CD14-positive monocyte (primary cell): Measurements from ENCODE around the gene GRIN2A. TPM values are rescaled to one million over a fixed set of nuclear protein-coding genes. Genes with fewer than 3 reads are reported as not detected.

Experiments used
- DNase-seq, 3 donors: peaks; one replicate each; pipeline ENCODE4 v3.0.0-alpha.2; 2011 to 2022
- H2AFZ ChIP-seq: 2 replicates; pipeline ENCODE4 v1.6.0; 2012; ENCODE audit warnings: mild to moderate bottlenecking, low read depth, low read length, inconsistent platforms; ENCODE audit not compliant: insufficient read depth, poor library complexity, severe bottlenecking
- H3K27ac ChIP-seq, 2 donors: 1 replicate in 1 of 2; 2 replicates in 1 of 2; pipeline ENCODE4 v1.5.1; 2012 to 2013; ENCODE audit warnings: low read length in 2 of 2, control low read depth in 1 of 2, inconsistent platforms in 1 of 2, low read depth in 1 of 2, mild to moderate bottlenecking in 1 of 2
- H3K27me3 ChIP-seq, 2 donors: one replicate each; pipeline versions ENCODE4 v1.6.0 to v1.6.1; 2011 to 2013; ENCODE audit warnings: low read length in 2 of 2; ENCODE audit not compliant: control insufficient read depth in 2 of 2, insufficient read depth in 2 of 2
- H3K36me3 ChIP-seq, 2 donors: replicated peaks in 1 of 2; 1 replicate in 1 of 2; 2 replicates in 1 of 2; pipeline versions ENCODE4 v1.5.1 to v1.6.1; 2012 to 2013; ENCODE audit warnings: low read length in 2 of 2, control low read depth in 1 of 2, inconsistent platforms in 1 of 2, mild to moderate bottlenecking in 1 of 2; ENCODE audit not compliant: insufficient read depth in 2 of 2, control insufficient read depth in 1 of 2
- H3K4me1 ChIP-seq, 2 donors: 1 replicate in 1 of 2; 2 replicates in 1 of 2; pipeline versions ENCODE4 v1.5.1 to v1.6.1; 2012 to 2013; ENCODE audit warnings: low read length in 2 of 2, control low read depth in 1 of 2, inconsistent platforms in 1 of 2, mild to moderate bottlenecking in 1 of 2, moderate library complexity in 1 of 2; ENCODE audit not compliant: insufficient read depth in 2 of 2, control insufficient read depth in 1 of 2
- H3K4me2 ChIP-seq: replicated peaks from 2 replicates; pipeline ENCODE3; 2012; ENCODE audit warnings: low read length, moderate library complexity, mild to moderate bottlenecking; ENCODE audit not compliant: poor library complexity, severe bottlenecking; ENCODE audit errors: extremely low read depth
- H3K4me3 ChIP-seq, 3 experiments: fragments of 200-600 bp in 1 of 3; sonication (generic) in 1 of 3; replicated peaks in 1 of 3; 1 replicate in 2 of 3; 2 replicates in 1 of 3; pipeline ENCODE4 v1.5.1; 2011 to 2013; ENCODE audit warnings: low read length in 3 of 3, mild to moderate bottlenecking in 3 of 3, control low read depth in 2 of 3, low read depth in 2 of 3, inconsistent platforms in 1 of 3, moderate library complexity in 1 of 3
- H3K79me2 ChIP-seq: 2 replicates; pipeline ENCODE4 v1.6.0; 2012; ENCODE audit warnings: mild to moderate bottlenecking, control low read depth, inconsistent platforms, low read length, moderate library complexity; ENCODE audit not compliant: insufficient read depth
- H3K9ac ChIP-seq: 2 replicates; pipeline ENCODE4 v1.6.0; 2017; ENCODE audit warnings: low read length, mild to moderate bottlenecking; ENCODE audit not compliant: insufficient read depth, poor library complexity, severe bottlenecking
- H3K9me3 ChIP-seq, 2 donors: replicated peaks in 1 of 2; 1 replicate in 1 of 2; 2 replicates in 1 of 2; pipeline versions ENCODE4 v1.5.1 to v1.6.1; 2012 to 2013; ENCODE audit warnings: low read length in 2 of 2, control low read depth in 1 of 2; ENCODE audit not compliant: control insufficient read depth in 1 of 2, insufficient read depth in 1 of 2
- H4K20me1 ChIP-seq: 2 replicates; pipeline ENCODE4 v1.6.0; 2012; ENCODE audit warnings: mild to moderate bottlenecking, low read length, control low read depth, moderate library complexity; ENCODE audit not compliant: insufficient read depth
- H3K27ac Mint-ChIP-seq, 7 donors: one replicate each; pipeline ENCODE4 v1.8.0; 2020; ENCODE audit warnings: mild to moderate bottlenecking in 7 of 7, mixed read lengths in 7 of 7, moderate library complexity in 6 of 7, inconsistent platforms in 2 of 7
- H3K27me3 Mint-ChIP-seq, 3 donors: one replicate each; pipeline ENCODE4 v1.8.0; 2021 to 2022; ENCODE audit warnings: low read depth in 3 of 3, mild to moderate bottlenecking in 3 of 3, mixed read lengths in 3 of 3, moderate library complexity in 3 of 3, inconsistent platforms in 1 of 3
- H3K36me3 Mint-ChIP-seq, 2 donors: one replicate each; pipeline ENCODE4 v1.8.0; 2020; ENCODE audit warnings: mixed read lengths in 2 of 2, inconsistent platforms in 1 of 2, mild to moderate bottlenecking in 1 of 2
- H3K4me1 Mint-ChIP-seq: one replicate; pipeline ENCODE4 v1.8.0; 2020; ENCODE audit warnings: mild to moderate bottlenecking, mixed read lengths
- H3K4me3 Mint-ChIP-seq, 2 donors: one replicate each; pipeline ENCODE4 v1.8.0; 2020; ENCODE audit warnings: mild to moderate bottlenecking in 2 of 2, mixed read lengths in 2 of 2, moderate library complexity in 1 of 2
- H3K9me3 Mint-ChIP-seq, 7 donors: one replicate each; pipeline ENCODE4 v1.8.0; 2020 to 2022; ENCODE audit warnings: mixed read lengths in 7 of 7, mild to moderate bottlenecking in 6 of 7, moderate library complexity in 6 of 7, inconsistent platforms in 2 of 7
- WGBS: methylation state at CpG from one replicate; pipeline ENCODE4 v1.1.5; 2013; ENCODE audit warnings: missing lambda C conversion rate; ENCODE audit not compliant: insufficient coverage; 5-methylcytosine and 5-hydroxymethylcytosine counted together
- intact Hi-C, 2 donors: fragments of 100-400 bp; cut with micrococcal nuclease; formaldehyde crosslinking; loops; one replicate each; pipeline versions ENCODE4 v1.15.0 to v1.15.1; 2023
- polyA plus RNA-seq, 3 donors: library from polyadenylated mRNA; depleted of rRNA in 1 of 3; unstranded in 2 of 3; stranded (reverse) in 1 of 3; fragments of 300-500 nt in 2 of 3; fragments of >200 nt in 1 of 3; fragmentation: Illumina TruSeq in 2 of 3; gene quantifications; 1 replicate in 2 of 3; 2 replicates in 1 of 3; pipeline ENCODE4 v1.2.3, GENCODE V29; 2012 to 2021
- TF ChIP-seq, protein P1 (sequence below): fragments of 200-600 bp; IDR thresholded peaks from one replicate; pipeline ENCODE4 v1.8.0; 2022; ENCODE audit warnings: antibody characterized with exemption, mild to moderate bottlenecking

Gene GRIN2A
- polyA plus RNA-seq, 3 donors, result not detected

DNA sequence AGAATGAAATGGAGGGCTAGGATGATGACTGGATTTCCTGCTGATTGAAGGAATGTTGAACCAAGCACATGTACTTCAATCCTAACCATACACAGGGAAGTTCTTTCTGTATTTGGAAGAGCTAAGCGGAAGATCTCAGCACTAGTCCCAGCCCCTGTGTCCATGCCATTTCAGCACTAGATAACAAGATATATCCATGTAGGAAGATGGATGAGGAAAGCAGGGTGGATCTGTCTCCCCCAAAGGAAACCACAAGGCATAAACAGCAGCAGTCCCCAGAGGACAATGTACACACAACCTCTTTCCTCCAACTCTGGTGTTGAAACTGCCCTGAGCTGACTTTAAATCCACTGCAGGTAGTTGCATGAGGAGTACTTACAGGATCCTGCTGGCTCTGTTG lies 75.1 kb downstream of the GRIN2A start:
- no peak overlapping the region for H2AFZ ChIP-seq
- no peak for DNase-seq
- H3K36me3 ChIP-seq, result no peaks in the 10 kb centered on the region
- Mint-ChIP-seq H3K4me1 (no peaks in the 10 kb centered on the region), H3K27ac (no peak overlapping the region), H3K9me3 (peaks cover 0 to 14% (median 4%) of the 10 kb centered on the region in 7 donors), H3K4me3 (no peak overlapping the region), H3K27me3 (peaks cover 0 to 3% (median 0%) of the 10 kb centered on the region in 3 donors), H3K36me3 (no peaks in the 10 kb centered on the region)
- no peaks in the 10 kb centered on the region for H3K27me3 ChIP-seq
- WGBS, result no CpG with 5 or more reads among the region's 1 CpG
- H4K20me1 ChIP-seq, result no peaks in the 10 kb centered on the region
- H3K9me3 ChIP-seq, result peaks cover 0 to 5% of the 10 kb centered on the region in 2 donors
- no peak overlapping the region for H3K27ac ChIP-seq
- no peak overlapping the region for H3K4me3 ChIP-seq
- no peak overlapping the region for H3K9ac ChIP-seq
- TF ChIP-seq, protein P1, sequence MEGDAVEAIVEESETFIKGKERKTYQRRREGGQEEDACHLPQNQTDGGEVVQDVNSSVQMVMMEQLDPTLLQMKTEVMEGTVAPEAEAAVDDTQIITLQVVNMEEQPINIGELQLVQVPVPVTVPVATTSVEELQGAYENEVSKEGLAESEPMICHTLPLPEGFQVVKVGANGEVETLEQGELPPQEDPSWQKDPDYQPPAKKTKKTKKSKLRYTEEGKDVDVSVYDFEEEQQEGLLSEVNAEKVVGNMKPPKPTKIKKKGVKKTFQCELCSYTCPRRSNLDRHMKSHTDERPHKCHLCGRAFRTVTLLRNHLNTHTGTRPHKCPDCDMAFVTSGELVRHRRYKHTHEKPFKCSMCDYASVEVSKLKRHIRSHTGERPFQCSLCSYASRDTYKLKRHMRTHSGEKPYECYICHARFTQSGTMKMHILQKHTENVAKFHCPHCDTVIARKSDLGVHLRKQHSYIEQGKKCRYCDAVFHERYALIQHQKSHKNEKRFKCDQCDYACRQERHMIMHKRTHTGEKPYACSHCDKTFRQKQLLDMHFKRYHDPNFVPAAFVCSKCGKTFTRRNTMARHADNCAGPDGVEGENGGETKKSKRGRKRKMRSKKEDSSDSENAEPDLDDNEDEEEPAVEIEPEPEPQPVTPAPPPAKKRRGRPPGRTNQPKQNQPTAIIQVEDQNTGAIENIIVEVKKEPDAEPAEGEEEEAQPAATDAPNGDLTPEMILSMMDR, result no peak
- no peaks in the 10 kb centered on the region for H3K4me1 ChIP-seq
- H3K4me2 ChIP-seq, result no peak overlapping the region
- H3K79me2 ChIP-seq, result no peaks in the 10 kb centered on the region
- intact Hi-C loops, result no loop called here

- H3K27me3 ChIP-seq, result no peaks in the 10 kb centered on the region
- no peak overlapping the region for H3K4me3 ChIP-seq
- no peak overlapping the region for H3K27ac ChIP-seq
- no peaks in the 10 kb centered on the region for H3K36me3 ChIP-seq
- Mint-ChIP-seq H3K27ac (no peak overlapping the region), H3K27me3 (peaks cover 0 to 3% (median 0%) of the 10 kb centered on the region in 3 donors), H3K36me3 (no peaks in the 10 kb centered on the region), H3K4me3 (no peak overlapping the region), H3K9me3 (peaks cover 3 to 18% (median 6%) of the 10 kb centered on the region in 7 donors), H3K4me1 (no peaks in the 10 kb centered on the region)
- no peak for DNase-seq
- no peaks in the 10 kb centered on the region for H3K79me2 ChIP-seq
- no peak overlapping the region for H3K4me2 ChIP-seq
- TF ChIP-seq, protein P1, result no peak
- no peaks in the 10 kb centered on the region for H3K4me1 ChIP-seq
- H4K20me1 ChIP-seq, result no peaks in the 10 kb centered on the region
- H3K9ac ChIP-seq, result no peak overlapping the region
- intact Hi-C loops, result no loop called here
- WGBS, result no CpG with 5 or more reads among the region's 1 CpG
- peaks cover 0 to 5% of the 10 kb centered on the region in 2 donors for H3K9me3 ChIP-seq
- H2AFZ ChIP-seq, result no peak overlapping the region
Observed at GRCh38 chr16:10103700-10104099, 78.5 kb downstream of the GRIN2A start.
